ENCODE measurements around the gene RYR3. TPM values are rescaled to one million over a fixed set of nuclear protein-coding genes. Genes with fewer than 3 reads are reported as not detected.

RYR3 gene
- total and polyA plus RNA-seq, 7 donors, result 2.5 to 159 (median 24.0) TPM

DNA sequence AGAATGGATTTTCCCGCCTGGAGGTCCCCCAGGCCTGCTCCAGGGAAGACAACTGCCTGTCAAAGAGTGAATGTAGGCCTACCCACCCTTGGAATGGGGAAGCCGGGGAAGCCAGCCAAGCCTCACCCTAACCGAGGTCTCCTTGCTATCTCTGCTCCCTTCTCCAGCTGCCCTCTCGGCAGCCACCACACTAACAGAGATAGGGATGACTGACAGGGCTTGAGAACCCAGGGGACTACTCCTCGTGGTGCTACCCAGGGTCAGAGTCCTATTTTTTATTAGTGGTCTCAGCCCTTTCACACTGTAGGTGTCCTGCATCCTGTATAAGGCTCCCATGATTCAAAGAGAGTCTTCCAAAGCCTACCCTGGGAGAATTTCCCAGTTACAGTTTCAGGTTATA is 496.9 kb downstream of the RYR3 start:
- H3K9me3 ChIP-seq, result no peaks in the 10 kb centered on the region
- H3K27ac ChIP-seq, result no peak overlapping the region
- H3K36me3 ChIP-seq (ENCODE audit: insufficient read depth in 1 of 2, low read depth in 1 of 2), result peaks cover 0 to 24% of the 10 kb centered on the region in 2 donors
- no peaks in the 10 kb centered on the region for H3K27me3 ChIP-seq (ENCODE audit: insufficient read depth in 3 of 3, low read length in 2 of 3)
- no peak overlapping the region for H3K4me3 ChIP-seq
- 78 to 89% (median 83%) methylated on average over 5 of the region's 5 CpGs for WGBS, 3 donors
- TF ChIP-seq, protein P1, sequence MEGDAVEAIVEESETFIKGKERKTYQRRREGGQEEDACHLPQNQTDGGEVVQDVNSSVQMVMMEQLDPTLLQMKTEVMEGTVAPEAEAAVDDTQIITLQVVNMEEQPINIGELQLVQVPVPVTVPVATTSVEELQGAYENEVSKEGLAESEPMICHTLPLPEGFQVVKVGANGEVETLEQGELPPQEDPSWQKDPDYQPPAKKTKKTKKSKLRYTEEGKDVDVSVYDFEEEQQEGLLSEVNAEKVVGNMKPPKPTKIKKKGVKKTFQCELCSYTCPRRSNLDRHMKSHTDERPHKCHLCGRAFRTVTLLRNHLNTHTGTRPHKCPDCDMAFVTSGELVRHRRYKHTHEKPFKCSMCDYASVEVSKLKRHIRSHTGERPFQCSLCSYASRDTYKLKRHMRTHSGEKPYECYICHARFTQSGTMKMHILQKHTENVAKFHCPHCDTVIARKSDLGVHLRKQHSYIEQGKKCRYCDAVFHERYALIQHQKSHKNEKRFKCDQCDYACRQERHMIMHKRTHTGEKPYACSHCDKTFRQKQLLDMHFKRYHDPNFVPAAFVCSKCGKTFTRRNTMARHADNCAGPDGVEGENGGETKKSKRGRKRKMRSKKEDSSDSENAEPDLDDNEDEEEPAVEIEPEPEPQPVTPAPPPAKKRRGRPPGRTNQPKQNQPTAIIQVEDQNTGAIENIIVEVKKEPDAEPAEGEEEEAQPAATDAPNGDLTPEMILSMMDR (IDR thresholded peaks at IDR 0.05), result no peak
- intact Hi-C loops (cut with DNase I), result no loop called here
- no peak for ATAC-seq
- peaks cover 3% of the 10 kb centered on the region for H3K4me1 ChIP-seq
- DNase-seq, result no peak

DNA sequence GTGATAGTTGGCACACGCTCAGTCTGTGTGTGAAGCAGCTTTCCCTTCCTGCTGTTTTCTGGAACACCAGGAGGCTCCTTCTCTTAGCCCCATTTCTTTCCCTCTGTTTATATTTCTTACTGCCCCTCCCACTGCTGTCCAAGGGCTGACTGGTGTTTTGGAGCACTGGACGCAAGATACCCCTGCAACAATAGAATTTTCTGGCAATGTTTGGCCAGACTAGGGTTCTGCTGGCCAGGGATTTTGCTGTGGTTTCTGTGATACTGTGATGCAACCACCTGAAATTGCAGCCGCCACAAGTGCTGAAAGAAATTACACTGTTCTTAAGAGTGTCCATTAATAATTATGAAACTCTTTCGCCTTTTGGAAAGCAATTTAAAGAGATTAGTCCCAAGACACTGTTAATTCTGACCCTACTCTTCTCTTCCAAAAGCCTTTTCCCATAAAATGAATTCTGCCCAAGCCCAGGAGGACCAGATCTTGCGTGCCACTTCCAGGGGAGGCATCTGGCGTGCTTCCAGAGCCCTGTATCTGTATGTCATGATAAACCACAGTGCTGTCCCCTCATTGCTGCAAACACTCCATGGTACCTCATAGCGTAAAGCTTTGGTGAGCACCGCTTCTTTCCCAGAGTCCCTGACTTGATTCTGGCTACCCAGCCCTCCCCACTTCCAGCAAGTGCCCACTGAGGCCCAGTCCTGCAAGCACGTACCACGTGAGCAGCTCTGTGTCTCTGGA is 498.1 kb downstream of the RYR3 start:
- Histone ChIP-seq H3K4me1 (no peaks in the 10 kb centered on the region), H3K27ac (no peak overlapping the region), H3K4me3 (no peak overlapping the region), H3K27me3 (ENCODE audit: insufficient read depth in 3 of 3, low read length in 2 of 3) (no peaks in the 10 kb centered on the region), H3K9me3 (no peaks in the 10 kb centered on the region), H3K36me3 (ENCODE audit: insufficient read depth in 1 of 2, low read depth in 1 of 2) (peaks cover 0 to 36% of the 10 kb centered on the region in 2 donors)
- TF ChIP-seq, protein P1 (IDR thresholded peaks at IDR 0.05), result no peak
- no peak for ATAC-seq
- intact Hi-C loops (cut with DNase I), result no loop called here
- no peak for DNase-seq
- WGBS, 3 donors, result 83 to 88% (median 87%) methylated on average over 10 of the region's 10 CpGs

DNA sequence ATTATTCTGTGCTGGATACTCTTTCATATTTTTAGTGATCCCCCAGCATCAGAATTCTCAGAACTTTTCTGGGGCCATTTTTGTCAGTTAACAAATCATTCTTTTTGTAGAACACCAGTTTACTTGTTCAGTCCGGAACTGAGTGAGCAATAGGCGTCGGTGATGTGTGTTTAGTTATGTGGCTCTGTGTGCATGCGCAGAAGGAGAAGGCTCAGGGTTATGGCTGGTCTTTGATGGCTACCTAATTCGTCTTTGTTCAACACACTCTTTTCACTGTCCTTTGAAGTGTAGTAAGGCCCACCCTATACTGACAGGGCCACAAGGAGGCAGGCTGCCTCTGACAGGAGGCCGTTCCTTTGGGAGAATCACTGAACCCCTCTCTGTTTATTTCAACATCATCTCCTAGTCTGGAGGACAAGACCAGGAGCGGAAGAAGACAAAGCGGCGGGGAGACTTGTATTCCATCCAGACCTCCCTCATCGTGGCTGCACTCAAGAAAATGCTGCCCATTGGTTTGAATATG is 499.4 kb downstream of the RYR3 start:
- no peak for DNase-seq
- intact Hi-C loops (cut with DNase I), result loop anchor here in 1 of 2 donors (5.0 kb wide), 1 partner anchor 952 kb away; no protein-coding TSS in a partner anchor

DNA sequence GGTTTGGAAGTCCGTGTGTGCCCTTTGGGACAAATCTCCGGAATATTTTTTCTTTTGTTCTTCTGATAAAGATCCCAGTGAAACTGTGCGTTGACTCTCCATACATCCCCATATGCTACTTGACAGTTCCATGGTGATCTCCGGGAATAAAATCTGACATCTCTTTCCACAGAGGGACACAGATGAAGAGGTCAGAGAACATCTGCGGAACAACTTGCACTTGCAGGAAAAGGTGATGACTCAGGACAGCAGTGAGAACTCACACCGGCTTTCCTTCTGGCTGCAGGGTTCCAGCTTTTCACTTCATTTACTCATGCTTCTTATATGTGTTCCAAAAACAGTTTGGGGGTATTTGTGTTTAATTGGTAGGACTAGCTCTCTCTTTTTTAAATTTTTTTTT is 500.0 kb downstream of the RYR3 start:
- no peak overlapping the region for H3K4me3 ChIP-seq
- TF ChIP-seq, protein P1 (IDR thresholded peaks at IDR 0.05), result no peak
- intact Hi-C loops (cut with DNase I), result loop anchor here in 1 of 2 donors (5.0 kb wide), 1 partner anchor 951 kb away; no protein-coding TSS in a partner anchor
- H3K27ac ChIP-seq, result no peak overlapping the region
- ATAC-seq, result no peak
- peaks cover 0 to 41% of the 10 kb centered on the region in 2 donors for H3K36me3 ChIP-seq (ENCODE audit: insufficient read depth in 1 of 2, low read depth in 1 of 2)
- DNase-seq, result no peak
- no peaks in the 10 kb centered on the region for H3K4me1 ChIP-seq
- 59 to 71% (median 69%) methylated on average over 6 of the region's 6 CpGs for WGBS, 3 donors
- H3K27me3 ChIP-seq (ENCODE audit: insufficient read depth in 3 of 3, low read length in 2 of 3), result no peaks in the 10 kb centered on the region
- no peaks in the 10 kb centered on the region for H3K9me3 ChIP-seq

More for the DNA sequence above, 499.4 kb downstream of the RYR3 start:
- Histone ChIP-seq H3K36me3 (ENCODE audit: insufficient read depth in 1 of 2, low read depth in 1 of 2) (peaks cover 0 to 37% of the 10 kb centered on the region in 2 donors), H3K4me3 (no peak overlapping the region), H3K9me3 (no peaks in the 10 kb centered on the region), H3K27me3 (ENCODE audit: insufficient read depth in 3 of 3, low read length in 2 of 3) (no peaks in the 10 kb centered on the region), H3K27ac (no peak overlapping the region), H3K4me1 (no peaks in the 10 kb centered on the region)
- TF ChIP-seq, protein P1 (IDR thresholded peaks at IDR 0.05), result no peak
- no peak for ATAC-seq
- 84 to 89% (median 87%) methylated on average over 10 of the region's 10 CpGs for WGBS, 3 donors

All from psoas muscle (tissue), 8 donors.